CD4-positive, alpha-beta T cell treated with Interleukin-15 for 4 hours (primary cell): Measurements from ENCODE around the gene CCDC148.
"Not testable (repeated sequence)": the region's sequence is repeated elsewhere in the genome, so short reads cannot be mapped to it uniquely, and the experiment has no call there.

Source experiments
- DNase-seq: peaks from one replicate; pipeline ENCODE4 v3.0.0-alpha.2; 2020; ENCODE audit warnings: low spot score

The CCDC148 gene

DNA sequence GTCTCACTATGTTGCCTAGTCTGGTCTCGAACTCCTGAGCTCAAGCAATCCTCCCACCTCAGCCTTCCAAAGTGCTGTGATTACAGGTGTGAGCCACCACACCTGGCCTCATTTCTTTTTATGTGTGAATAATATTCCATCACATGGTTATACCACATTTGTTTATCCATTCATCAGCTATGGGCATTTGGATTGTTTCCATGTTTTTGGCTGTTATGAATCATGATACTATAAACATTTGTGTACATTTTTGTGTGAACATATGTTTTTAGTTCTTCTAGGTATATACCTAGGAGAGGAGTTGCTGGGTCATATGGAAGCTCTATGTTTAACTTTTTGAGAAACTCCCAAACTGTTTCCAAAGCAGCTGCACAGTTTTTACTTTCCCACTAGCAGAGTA, 24.6 kb upstream of the CCDC148 start:
- no peak for DNase-seq

GRCh38 chr2:158478816-158479215, 22.3 kb upstream of the CCDC148 start:
- DNase-seq: no peak

GRCh38 chr2:158478237-158478636, 21.7 kb upstream of the CCDC148 start:
- no peak for DNase-seq

- no peak for DNase-seq
Measured at GRCh38 chr2:158477202-158477601, 20.6 kb upstream of the CCDC148 start.

GRCh38 chr2:158474526-158475011, 18.0 kb upstream of the CCDC148 start:
- not testable (repeated sequence) for DNase-seq

- no peak for DNase-seq
Measured at GRCh38 chr2:158473719-158474392, 17.3 kb upstream of the CCDC148 start.

DNA sequence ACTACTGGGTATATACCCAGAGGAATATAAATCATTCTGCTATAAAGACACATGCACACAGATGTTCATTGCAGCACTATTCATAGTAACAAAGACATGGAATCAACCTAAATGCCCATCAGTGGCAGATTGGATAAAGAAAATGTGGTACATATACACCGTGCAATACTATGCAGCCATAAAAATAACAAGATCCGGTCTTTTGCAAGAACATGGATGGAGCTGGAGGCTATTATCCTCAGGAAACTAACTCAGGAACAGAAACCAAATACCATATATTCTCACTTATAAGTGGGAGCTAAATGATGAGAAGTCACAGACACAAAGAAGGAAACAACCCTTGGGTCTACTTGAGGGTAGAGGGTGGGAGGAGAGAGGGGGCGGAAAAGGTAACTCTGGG, 16.7 kb upstream of the CCDC148 start:
- DNase-seq: not testable (repeated sequence)

- not testable (repeated sequence) for DNase-seq
Measured at GRCh38 chr2:158472829-158473228, 16.3 kb upstream of the CCDC148 start.

DNA sequence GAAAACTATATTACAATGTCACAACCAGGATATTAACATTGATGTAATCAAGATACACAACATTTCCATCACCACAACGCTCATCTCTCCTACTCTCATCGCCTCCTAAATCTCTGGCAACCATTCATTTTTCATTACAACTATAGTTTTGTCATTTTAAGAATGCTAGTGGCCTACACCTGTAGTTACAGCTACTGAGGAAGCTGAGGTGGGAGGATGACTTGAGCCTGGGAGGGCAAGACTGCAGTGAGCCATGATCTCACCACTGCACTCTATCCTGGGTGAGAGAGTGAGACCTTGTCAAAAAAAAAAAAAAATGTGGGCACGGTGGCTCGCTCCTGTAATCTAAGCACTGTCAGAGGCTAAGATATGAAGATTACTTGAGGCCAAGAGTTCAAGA, 10.7 kb upstream of the CCDC148 start:
- no peak for DNase-seq

- peak; percentile 24 for DNase-seq
Measured at GRCh38 chr2:158464426-158465281, 8.1 kb upstream of the CCDC148 start.

DNA sequence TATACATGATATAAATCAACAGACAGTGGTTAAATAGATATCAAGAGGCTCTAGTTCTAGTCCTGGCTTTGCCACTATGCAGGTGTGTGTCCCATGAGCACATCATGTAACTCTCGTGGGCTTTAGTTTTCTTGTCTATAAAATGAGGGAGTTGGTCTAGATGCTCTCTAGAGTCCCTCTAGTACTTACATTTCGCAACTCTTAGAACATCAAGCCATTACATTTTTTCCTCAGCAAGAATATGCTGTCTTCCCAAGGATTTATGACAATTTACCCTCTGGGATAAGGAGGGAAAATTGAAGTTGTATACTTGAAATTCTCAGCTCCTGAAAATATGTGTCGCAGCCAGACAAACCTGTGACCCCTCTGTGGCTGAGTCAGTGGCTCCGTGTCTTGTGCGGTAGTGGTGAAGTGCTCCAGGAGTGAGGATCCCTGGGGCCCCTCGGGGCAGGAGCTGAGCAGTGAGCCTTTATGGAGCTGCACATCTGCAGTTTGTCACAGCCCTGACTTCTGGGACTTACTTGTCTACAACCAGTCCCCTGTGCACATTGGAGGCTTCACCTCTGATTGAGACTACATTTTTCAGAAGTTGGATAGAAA, 7.0 kb upstream of the CCDC148 start:
- DNase-seq: no peak

DNA sequence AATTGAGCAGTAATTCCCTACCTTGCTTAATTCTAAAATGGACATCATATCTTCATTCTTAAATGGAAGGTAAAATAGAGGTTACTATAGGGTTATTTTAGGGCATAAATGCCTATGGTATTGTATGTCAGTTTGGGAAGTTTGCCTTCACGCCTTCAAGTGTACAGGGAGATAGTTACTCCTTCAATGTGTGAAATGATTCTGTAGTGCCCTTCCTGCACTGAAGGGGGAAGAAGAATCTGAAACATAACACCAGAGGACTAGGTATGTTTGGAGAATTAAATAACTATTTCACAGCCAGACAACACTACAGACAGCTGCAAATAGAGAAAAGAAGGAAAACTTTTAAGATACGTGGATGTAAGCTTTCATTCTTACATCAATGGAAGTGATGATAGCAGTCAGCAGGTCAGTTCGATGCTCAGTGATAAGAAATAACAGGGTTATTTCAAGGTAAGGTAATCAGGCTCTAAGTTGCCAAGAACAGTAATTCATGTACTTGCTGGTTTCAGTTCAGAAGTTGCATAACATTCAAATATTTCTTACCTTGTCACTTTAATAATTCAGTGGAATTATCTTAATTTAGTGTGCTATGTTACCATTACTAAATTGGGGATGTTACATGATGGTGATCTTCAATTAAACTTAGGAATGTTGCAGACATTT, 4.2 kb upstream of the CCDC148 start:
- no peak for DNase-seq

- DNase-seq: no peak
Measured at GRCh38 chr2:158459161-158460003, 2.8 kb upstream of the CCDC148 start.

DNA sequence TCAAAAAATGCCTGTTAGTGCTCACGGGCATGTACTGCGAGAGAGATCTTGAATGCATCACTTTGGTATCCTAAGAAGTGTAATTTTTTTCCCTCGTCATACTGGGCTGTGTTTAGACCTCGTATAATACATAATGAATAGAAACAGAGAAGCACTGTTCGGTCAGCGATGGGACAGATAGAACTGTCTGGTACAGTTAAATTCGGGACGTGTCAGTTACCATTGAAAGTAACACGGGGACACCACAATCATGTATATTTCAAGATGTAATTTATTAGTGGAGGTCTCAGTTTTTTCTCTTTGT, 2.0 kb upstream of the CCDC148 start:
- DNase-seq: no peak

GRCh38 chr2:158457826-158458616, 1.5 kb upstream of the CCDC148 start:
- DNase-seq: peak; percentile 56

DNA sequence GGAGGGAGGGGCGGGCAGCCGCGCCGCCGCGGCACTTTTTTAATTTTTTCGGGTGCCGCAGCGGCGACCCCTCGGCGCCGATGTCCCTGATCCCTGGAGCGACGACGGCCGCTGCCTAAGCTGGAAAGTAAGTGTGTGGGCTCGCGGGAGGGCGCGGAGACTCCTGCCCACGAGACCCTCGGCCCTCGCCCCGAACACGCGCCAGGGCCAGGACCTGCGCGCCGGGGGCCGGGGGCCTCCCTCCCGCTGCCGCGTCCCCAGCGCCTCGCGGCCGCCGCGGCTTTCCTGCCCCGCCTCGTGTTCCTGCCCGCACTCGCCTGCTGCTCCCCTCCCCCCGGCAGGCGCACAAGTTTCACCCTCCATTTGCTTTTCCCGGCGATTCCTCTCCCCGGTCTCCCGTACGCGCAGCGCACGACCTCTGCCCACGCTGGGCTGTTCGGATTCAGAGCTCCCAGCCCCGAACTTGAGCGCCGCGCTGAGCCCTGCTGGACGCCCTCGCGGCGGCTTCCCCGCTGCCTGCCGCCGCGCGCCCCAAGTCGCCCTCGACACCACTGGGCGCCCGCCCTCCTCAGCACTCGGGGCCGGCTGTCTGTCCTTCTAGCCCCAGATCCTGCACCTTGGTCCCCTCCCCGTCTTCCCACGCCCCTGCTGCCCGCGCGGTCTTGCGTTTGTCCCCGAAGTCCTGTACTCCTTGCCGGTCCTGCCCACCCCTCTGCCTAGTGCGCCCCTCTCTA, 706 bp upstream of the CCDC148 start:
- DNase-seq: peak; percentile 41

GRCh38 chr2:158443606-158444005, 12.9 kb downstream of the CCDC148 start:
- DNase-seq: no peak

GRCh38 chr2:158439062-158439461, 17.5 kb downstream of the CCDC148 start:
- not testable (repeated sequence) for DNase-seq

GRCh38 chr2:158433716-158434115, 22.8 kb downstream of the CCDC148 start:
- DNase-seq: not testable (repeated sequence)

- DNase-seq: no peak
Measured at GRCh38 chr2:158432117-158432516, 24.4 kb downstream of the CCDC148 start.
